SK-N-SH treated with all-trans-retinoic acid at 6 μM for 48 hours (cell line): Measurements from ENCODE around the gene ZNF701.
"Not testable (repeated sequence)": the region's sequence is repeated elsewhere in the genome, so short reads cannot be mapped to it uniquely, and the experiment has no call there.

Source experiments
- ATAC-seq: fragments of 200-7000 bp; cut with Tn5 transposase; 3 replicates; pipeline ENCODE4 v1.9.1; 2020; ENCODE audit warnings: mild to moderate bottlenecking, moderate library complexity
- ARNTL ChIP-seq: fragments of 450-650 bp; formaldehyde crosslinking; IDR thresholded peaks from 2 replicates; pipeline ENCODE4 v1.5.0; 2020; ENCODE audit warnings: low read depth, mild to moderate bottlenecking, moderate library complexity, borderline replicate concordance
- BACH2 ChIP-seq: fragments of 250-450 bp; sonication (Bioruptor Pico); IDR thresholded peaks from 2 replicates; pipeline ENCODE4 v1.9.0; 2021; ENCODE audit warnings: mild to moderate bottlenecking, borderline replicate concordance
- CSDC2 ChIP-seq: fragments of 250-450 bp; sonication (Bioruptor Pico); IDR thresholded peaks from 2 replicates; pipeline ENCODE4 v1.5.0; 2020; ENCODE audit warnings: mild to moderate bottlenecking, moderate library complexity
- ESRRG ChIP-seq: fragments of 250-450 bp; sonication (Bioruptor Pico); IDR thresholded peaks from 2 replicates; pipeline ENCODE4 v1.6.1; 2021; ENCODE audit warnings: mild to moderate bottlenecking
- ISL1 ChIP-seq: fragments of 250-450 bp; sonication (Bioruptor Pico); IDR thresholded peaks from 2 replicates; pipeline ENCODE4 v2.1.2; 2022; ENCODE audit warnings: mild to moderate bottlenecking, moderate library complexity
- OSR1 ChIP-seq: fragments of 250-450 bp; sonication (Bioruptor Pico); IDR thresholded peaks from 2 replicates; pipeline ENCODE4 v1.8.0; 2022; ENCODE audit warnings: moderate library complexity, mild to moderate bottlenecking, inconsistent platforms
- PPARA ChIP-seq: fragments of 250-450 bp; sonication (Bioruptor Pico); IDR thresholded peaks from 2 replicates; pipeline ENCODE4 v1.5.0; 2020; ENCODE audit warnings: mild to moderate bottlenecking, borderline replicate concordance
- RARB ChIP-seq: fragments of 250-450 bp; sonication (Bioruptor Pico); IDR thresholded peaks from 2 replicates; pipeline ENCODE4 v1.8.0; 2021; ENCODE audit warnings: mild to moderate bottlenecking, moderate library complexity
- SNAI2 ChIP-seq: fragments of 250-450 bp; sonication (Bioruptor Pico); IDR thresholded peaks from 2 replicates; pipeline ENCODE4 v1.5.0; 2020; ENCODE audit warnings: mild to moderate bottlenecking, moderate library complexity
- TCF4 ChIP-seq: fragments of 250-450 bp; sonication (Bioruptor Pico); IDR thresholded peaks from 2 replicates; pipeline ENCODE4 v1.8.0; 2021; ENCODE audit warnings: mild to moderate bottlenecking, moderate library complexity, borderline replicate concordance
- TOX ChIP-seq: fragments of 250-450 bp; sonication (Bioruptor Pico); IDR thresholded peaks from 2 replicates; pipeline ENCODE4 v1.8.0; 2021; ENCODE audit warnings: mild to moderate bottlenecking, moderate library complexity, borderline replicate concordance
- ZC3H10 ChIP-seq: fragments of 250-450 bp; sonication (Bioruptor Pico); IDR thresholded peaks from 2 replicates; pipeline ENCODE4 v1.5.1; 2021; ENCODE audit warnings: mild to moderate bottlenecking, moderate library complexity
- ZFP3 ChIP-seq: fragments of 250-450 bp; sonication (Bioruptor Pico); IDR thresholded peaks from 2 replicates; pipeline ENCODE4 v1.5.0; 2020; ENCODE audit warnings: mild to moderate bottlenecking, moderate library complexity
- ZFP30 ChIP-seq: fragments of 450-650 bp; formaldehyde crosslinking; IDR thresholded peaks from 2 replicates; pipeline ENCODE4 v1.5.0; 2022; ENCODE audit warnings: mild to moderate bottlenecking, moderate library complexity
- ZNF565 ChIP-seq: fragments of 450-650 bp; formaldehyde crosslinking; conservative IDR thresholded peaks from 2 replicates; pipeline ENCODE4 v1.5.0; 2020; ENCODE audit warnings: low read depth, mild to moderate bottlenecking, moderate library complexity
- ZNF70 ChIP-seq: fragments of 450-650 bp; formaldehyde crosslinking; IDR thresholded peaks from 2 replicates; pipeline ENCODE4 v1.5.0; 2020; ENCODE audit warnings: mild to moderate bottlenecking, moderate library complexity
- ZNF8 ChIP-seq: fragments of 450-650 bp; formaldehyde crosslinking; IDR thresholded peaks from 2 replicates; pipeline ENCODE4 v1.5.0; 2020; ENCODE audit warnings: mild to moderate bottlenecking, moderate library complexity
- TF ChIP-seq, protein P1 (sequence below): fragments of 250-450 bp; sonication (Bioruptor Pico); IDR thresholded peaks from 2 replicates; pipeline ENCODE4 v1.8.0; 2021; ENCODE audit warnings: low read depth, mild to moderate bottlenecking, moderate library complexity, borderline replicate concordance
- TF ChIP-seq, protein P2 (sequence below): fragments of 250-450 bp; sonication (Bioruptor Pico); IDR thresholded peaks from 2 replicates; pipeline ENCODE4 v1.5.0; 2020; ENCODE audit warnings: mild to moderate bottlenecking, moderate library complexity
- TF ChIP-seq, protein P3 (sequence below): fragments of 250-450 bp; sonication (Bioruptor Pico); IDR thresholded peaks from 2 replicates; pipeline ENCODE4 v1.5.1; 2021; ENCODE audit warnings: mild to moderate bottlenecking, moderate library complexity
- TF ChIP-seq, protein P4 (sequence below): fragments of 250-450 bp; sonication (Bioruptor Pico); IDR thresholded peaks from 2 replicates; pipeline ENCODE4 v1.5.1; 2020; ENCODE audit warnings: low read depth, mild to moderate bottlenecking, moderate library complexity
- TF ChIP-seq, protein P5 (sequence below): fragments of 250-450 bp; sonication (Bioruptor Pico); IDR thresholded peaks from 2 replicates; pipeline ENCODE4 v1.8.0; 2020; ENCODE audit warnings: mild to moderate bottlenecking, moderate library complexity, borderline replicate concordance

ZNF701 gene

DNA sequence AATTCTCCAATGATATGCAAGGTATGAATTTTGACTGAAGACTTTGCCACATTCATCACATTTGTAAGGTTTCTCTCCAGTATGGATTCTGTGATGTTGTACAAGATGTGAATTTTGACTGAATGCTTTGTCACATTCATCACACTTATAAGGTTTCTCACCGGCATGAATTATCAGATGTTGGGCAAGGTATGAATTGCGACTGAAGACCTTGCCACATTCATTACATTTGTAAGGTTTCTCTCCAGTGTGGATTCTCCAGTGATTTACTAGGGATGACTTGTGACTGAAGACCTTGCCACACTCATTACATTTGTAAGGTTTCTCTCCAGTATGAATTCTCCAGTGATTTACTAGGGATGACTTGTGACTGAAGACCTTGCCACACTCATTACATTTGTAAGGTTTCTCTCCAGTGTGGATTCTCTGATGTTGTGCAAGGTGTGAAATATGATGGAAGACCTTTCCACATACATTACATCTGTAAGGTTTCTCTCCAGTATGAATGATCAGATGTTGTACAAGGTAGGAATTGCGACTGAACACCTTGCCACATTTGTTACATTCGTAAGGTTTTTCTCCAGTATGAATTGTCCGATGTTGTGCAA, 43.3 kb downstream of the ZNF701 start:
- no peak for ATAC-seq
- TF ChIP-seq ZFP3 (CRISPR knock-in tag) (no peak), RARB (CRISPR knock-in tag) (no peak), ZNF70 (no peak), ZNF8 (CRISPR knock-in tag) (no peak), ZFP30 (CRISPR knock-in tag) (no peak), ESRRG (no peak), ZNF565 (no peak)
- TF ChIP-seq, all 23 proteins: peak for 0

DNA sequence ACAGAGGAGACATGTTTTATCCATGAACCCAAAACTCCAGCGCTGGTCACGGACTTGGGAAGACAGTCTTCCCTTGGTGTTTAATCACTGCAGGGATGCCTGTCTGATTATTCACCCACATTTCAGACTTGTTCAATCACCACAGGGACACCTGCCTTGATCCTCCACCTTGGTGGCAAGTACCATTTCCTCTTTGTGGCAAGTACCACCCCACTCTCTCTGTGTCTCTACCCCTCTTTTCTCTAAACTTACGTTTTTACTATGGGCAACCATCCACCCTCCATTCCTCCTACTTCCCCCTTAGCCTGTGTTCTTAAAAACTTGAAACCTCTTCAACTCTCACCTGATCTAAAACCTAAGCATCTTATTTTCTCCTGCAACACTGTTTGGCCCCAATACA, 51.3 kb downstream of the ZNF701 start:
- no peak for TF ChIP-seq ZNF565
- TF ChIP-seq, protein P1, sequence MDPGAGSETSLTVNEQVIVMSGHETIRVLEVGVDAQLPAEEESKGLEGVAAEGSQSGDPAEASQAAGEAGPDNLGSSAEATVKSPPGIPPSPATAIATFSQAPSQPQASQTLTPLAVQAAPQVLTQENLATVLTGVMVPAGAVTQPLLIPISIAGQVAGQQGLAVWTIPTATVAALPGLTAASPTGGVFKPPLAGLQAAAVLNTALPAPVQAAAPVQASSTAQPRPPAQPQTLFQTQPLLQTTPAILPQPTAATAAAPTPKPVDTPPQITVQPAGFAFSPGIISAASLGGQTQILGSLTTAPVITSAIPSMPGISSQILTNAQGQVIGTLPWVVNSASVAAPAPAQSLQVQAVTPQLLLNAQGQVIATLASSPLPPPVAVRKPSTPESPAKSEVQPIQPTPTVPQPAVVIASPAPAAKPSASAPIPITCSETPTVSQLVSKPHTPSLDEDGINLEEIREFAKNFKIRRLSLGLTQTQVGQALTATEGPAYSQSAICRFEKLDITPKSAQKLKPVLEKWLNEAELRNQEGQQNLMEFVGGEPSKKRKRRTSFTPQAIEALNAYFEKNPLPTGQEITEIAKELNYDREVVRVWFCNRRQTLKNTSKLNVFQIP (CRISPR knock-in tag) = no peak
- no peak for TF ChIP-seq ISL1 (CRISPR knock-in tag)
- TF ChIP-seq ZC3H10 (CRISPR knock-in tag) = no peak
- no peak for TF ChIP-seq RARB (CRISPR knock-in tag)
- no peak for TF ChIP-seq OSR1 (CRISPR knock-in tag)
- no peak for TF ChIP-seq ZFP30 (CRISPR knock-in tag)
- no peak for TF ChIP-seq SNAI2 (CRISPR knock-in tag)
- TF ChIP-seq, protein P2, sequence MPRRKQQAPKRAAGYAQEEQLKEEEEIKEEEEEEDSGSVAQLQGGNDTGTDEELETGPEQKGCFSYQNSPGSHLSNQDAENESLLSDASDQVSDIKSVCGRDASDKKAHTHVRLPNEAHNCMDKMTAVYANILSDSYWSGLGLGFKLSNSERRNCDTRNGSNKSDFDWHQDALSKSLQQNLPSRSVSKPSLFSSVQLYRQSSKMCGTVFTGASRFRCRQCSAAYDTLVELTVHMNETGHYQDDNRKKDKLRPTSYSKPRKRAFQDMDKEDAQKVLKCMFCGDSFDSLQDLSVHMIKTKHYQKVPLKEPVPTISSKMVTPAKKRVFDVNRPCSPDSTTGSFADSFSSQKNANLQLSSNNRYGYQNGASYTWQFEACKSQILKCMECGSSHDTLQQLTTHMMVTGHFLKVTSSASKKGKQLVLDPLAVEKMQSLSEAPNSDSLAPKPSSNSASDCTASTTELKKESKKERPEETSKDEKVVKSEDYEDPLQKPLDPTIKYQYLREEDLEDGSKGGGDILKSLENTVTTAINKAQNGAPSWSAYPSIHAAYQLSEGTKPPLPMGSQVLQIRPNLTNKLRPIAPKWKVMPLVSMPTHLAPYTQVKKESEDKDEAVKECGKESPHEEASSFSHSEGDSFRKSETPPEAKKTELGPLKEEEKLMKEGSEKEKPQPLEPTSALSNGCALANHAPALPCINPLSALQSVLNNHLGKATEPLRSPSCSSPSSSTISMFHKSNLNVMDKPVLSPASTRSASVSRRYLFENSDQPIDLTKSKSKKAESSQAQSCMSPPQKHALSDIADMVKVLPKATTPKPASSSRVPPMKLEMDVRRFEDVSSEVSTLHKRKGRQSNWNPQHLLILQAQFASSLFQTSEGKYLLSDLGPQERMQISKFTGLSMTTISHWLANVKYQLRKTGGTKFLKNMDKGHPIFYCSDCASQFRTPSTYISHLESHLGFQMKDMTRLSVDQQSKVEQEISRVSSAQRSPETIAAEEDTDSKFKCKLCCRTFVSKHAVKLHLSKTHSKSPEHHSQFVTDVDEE (CRISPR knock-in tag) = no peak
- TF ChIP-seq PPARA (CRISPR knock-in tag) = no peak
- TF ChIP-seq TCF4 = no peak
- TF ChIP-seq, protein P3, sequence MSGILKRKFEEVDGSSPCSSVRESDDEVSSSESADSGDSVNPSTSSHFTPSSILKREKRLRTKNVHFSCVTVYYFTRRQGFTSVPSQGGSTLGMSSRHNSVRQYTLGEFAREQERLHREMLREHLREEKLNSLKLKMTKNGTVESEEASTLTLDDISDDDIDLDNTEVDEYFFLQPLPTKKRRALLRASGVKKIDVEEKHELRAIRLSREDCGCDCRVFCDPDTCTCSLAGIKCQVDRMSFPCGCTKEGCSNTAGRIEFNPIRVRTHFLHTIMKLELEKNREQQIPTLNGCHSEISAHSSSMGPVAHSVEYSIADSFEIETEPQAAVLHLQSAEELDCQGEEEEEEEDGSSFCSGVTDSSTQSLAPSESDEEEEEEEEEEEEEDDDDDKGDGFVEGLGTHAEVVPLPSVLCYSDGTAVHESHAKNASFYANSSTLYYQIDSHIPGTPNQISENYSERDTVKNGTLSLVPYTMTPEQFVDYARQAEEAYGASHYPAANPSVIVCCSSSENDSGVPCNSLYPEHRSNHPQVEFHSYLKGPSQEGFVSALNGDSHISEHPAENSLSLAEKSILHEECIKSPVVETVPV = no peak
- TF ChIP-seq, protein P4, sequence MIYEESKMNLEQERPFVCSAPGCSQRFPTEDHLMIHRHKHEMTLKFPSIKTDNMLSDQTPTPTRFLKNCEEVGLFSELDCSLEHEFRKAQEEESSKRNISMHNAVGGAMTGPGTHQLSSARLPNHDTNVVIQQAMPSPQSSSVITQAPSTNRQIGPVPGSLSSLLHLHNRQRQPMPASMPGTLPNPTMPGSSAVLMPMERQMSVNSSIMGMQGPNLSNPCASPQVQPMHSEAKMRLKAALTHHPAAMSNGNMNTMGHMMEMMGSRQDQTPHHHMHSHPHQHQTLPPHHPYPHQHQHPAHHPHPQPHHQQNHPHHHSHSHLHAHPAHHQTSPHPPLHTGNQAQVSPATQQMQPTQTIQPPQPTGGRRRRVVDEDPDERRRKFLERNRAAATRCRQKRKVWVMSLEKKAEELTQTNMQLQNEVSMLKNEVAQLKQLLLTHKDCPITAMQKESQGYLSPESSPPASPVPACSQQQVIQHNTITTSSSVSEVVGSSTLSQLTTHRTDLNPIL (CRISPR knock-in tag) = no peak
- no peak for TF ChIP-seq ESRRG
- no peak for TF ChIP-seq ZNF8 (CRISPR knock-in tag)
- TF ChIP-seq, protein P5, sequence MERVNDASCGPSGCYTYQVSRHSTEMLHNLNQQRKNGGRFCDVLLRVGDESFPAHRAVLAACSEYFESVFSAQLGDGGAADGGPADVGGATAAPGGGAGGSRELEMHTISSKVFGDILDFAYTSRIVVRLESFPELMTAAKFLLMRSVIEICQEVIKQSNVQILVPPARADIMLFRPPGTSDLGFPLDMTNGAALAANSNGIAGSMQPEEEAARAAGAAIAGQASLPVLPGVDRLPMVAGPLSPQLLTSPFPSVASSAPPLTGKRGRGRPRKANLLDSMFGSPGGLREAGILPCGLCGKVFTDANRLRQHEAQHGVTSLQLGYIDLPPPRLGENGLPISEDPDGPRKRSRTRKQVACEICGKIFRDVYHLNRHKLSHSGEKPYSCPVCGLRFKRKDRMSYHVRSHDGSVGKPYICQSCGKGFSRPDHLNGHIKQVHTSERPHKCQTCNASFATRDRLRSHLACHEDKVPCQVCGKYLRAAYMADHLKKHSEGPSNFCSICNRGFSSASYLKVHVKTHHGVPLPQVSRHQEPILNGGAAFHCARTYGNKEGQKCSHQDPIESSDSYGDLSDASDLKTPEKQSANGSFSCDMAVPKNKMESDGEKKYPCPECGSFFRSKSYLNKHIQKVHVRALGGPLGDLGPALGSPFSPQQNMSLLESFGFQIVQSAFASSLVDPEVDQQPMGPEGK (CRISPR knock-in tag) = no peak
- no peak for TF ChIP-seq ZNF70
- no peak for TF ChIP-seq ARNTL (CRISPR knock-in tag)
- TF ChIP-seq, all 23 proteins: peak for 0
- no peak for ATAC-seq

DNA sequence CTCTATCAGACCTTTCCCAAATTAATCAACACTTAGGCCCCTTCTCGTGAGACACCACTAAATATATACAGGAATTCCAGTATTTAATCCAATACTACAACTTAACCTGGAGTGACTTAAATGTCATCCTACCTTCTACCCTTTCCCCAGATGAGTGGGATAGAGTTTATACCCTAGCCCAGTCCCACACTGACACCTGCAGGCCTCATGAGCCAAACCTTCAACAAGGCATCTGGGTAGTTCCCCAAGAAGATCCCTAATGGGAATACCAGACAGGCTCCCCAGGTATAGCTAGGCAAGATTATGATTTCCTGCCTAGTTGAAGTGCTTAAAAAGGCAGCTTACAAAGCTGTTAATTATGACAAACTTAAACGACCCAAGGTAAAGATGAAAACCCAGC, 52.2 kb downstream of the ZNF701 start:
- no peak for ATAC-seq
- TF ChIP-seq BACH2 = no peak

DNA sequence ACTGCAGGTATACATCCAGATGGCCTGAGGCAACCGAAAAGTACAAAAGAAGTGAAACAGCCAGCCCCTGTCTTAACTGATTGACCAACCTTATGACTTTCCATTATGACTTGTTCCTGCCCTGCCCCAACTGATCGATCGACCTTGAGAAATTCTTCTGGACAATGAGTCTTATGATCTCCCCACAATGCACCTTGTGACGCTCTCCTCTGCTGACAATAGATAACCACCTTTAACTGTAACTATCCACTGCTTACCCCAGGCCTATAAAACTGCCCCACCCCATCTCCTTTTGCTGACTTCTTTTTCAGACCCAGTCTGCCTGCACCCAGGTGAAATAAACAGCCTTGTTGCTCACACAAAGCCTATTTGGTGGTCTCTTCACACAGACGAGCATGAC, 56.8 kb downstream of the ZNF701 start:
- no peak for ATAC-seq
- TF ChIP-seq ZFP30 (CRISPR knock-in tag) (no peak), CSDC2 (no peak), TOX (CRISPR knock-in tag) (no peak), ARNTL (CRISPR knock-in tag) (no peak), OSR1 (CRISPR knock-in tag) (no peak), ESRRG (no peak)
- TF ChIP-seq, protein P3 = no peak
- TF ChIP-seq, protein P4 (CRISPR knock-in tag) = no peak

DNA sequence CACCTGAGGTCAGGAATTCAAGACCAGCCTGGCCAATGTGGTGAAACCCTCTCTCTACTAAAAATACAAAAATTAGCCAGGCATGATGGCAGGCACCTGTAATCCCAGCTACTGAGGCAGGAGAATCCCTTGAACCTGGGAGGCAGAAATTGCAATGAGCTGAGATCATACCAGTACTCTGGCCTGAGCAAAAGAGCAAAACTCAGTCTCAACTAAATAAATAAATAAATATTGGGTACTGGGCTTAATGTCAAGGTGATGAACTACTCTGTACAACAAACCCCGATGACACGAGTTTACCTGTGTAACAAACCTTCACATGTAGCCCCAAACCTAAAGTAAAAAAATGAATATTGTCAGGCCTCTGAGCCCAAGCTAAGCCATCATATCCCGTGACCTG, 57.4 kb downstream of the ZNF701 start:
- not testable (repeated sequence) for ATAC-seq
